Measurements from ENCODE around the gene OSBPL2.

OSBPL2 gene

DNA sequence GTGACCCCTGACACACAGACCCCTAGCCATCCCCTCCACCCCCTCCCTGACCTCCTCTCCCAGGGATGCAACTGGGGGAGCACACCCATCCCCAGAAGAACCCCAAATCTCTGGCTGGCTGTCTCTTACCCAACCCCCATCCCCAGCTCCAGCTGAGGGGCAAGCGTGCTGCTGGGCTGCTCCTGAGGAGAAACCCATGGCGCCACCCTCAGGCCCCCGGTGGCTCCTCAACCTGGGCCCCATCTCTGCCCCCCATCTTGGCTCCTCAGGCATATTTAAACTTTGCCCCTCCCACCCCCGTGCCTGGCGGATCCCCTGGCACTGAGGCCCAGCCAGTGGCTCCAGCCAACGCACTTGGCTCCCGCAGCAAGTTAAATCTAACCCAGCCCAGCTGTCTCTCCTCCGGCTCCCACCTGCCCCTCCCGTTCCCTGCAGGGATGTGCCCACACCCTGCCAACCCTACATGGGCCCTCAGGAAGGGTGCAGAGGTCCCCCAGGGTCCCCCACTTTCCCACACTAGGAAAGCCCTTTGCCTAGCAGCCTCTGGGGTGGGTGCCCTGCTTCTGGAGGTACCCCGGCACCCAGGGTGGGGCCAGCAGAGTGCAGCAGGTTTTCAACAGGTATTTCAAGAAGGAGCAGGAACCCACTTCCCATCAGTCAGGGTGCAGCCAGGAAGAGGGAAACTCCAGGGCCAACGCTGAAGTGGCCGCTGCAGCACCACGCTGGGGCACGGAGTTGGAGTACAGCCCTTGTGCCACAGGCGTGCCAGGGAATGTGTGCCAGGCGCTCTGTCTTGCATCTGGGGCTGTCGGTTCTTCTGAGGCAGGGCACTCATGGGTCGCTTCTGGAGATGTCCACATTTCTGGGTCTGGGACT, 5.3 kb upstream of the OSBPL2 start:
- Histone ChIP-seq H3K4me1 (ENCODE audit: insufficient read depth, low read length) (no peaks in the 10 kb centered on the region; the same call in 1 of the 2 replicates), H3K9ac (ENCODE audit: low read depth, low read length) (no peak overlapping the region), H3K36me3 (ENCODE audit: insufficient read depth, low read length) (no peaks in the 10 kb centered on the region), H3K9me3 (ENCODE audit: control insufficient read depth, insufficient read depth, low read length) (no peaks in the 10 kb centered on the region)

DNA sequence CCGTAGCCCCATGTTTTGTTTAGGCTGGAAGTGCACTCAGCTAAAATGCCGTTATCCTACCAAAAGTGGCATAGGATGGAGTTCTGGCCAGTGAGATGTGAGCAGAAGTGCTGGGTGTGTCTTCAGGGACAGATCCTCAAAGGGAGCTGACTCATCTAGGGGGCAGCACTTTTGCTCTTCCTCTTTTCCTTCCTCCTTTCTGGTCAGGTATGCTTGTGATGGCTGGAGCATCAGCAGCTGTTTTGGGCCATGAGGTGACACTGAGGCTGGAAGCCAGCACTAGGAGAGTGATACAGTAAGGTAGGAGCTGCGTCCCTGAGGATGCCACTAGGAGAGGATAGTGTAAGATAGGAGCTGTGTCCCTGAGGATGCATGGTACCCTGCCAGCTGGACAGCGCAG, 4.6 kb upstream of the OSBPL2 start:
- Histone ChIP-seq H3K9me3 (ENCODE audit: control insufficient read depth, insufficient read depth, low read length) (no peaks in the 10 kb centered on the region), H3K4me1 (ENCODE audit: insufficient read depth, low read length) (no peaks in the 10 kb centered on the region; the same call in 1 of the 2 replicates), H3K9ac (ENCODE audit: low read depth, low read length) (no peak overlapping the region), H3K36me3 (ENCODE audit: insufficient read depth, low read length) (no peaks in the 10 kb centered on the region)

DNA sequence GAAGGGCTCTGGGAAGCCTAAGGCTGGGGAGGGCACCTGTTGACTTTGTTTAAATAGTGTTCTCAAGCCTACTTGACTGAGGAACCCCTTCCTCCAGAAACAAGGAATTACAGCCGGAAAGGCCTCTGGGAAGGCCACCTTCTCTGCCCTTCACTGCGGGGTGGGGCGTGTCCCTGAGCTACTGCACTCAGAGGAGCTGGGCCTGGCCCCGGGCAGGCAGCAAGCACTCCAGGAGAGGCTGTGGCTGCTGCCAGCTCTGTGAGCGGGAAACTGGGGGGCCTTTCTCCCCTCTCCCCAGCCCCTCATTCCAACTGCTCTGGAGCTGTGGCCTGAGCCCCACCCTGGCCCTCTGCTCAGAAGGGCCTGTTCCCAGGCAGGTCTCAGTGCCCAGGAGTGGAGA, 4.0 kb upstream of the OSBPL2 start:
- Histone ChIP-seq H3K36me3 (ENCODE audit: insufficient read depth, low read length) (no peaks in the 10 kb centered on the region), H3K9ac (ENCODE audit: low read depth, low read length) (no peak overlapping the region), H3K4me1 (ENCODE audit: insufficient read depth, low read length) (no peaks in the 10 kb centered on the region; the same call in 1 of the 2 replicates), H3K9me3 (ENCODE audit: control insufficient read depth, insufficient read depth, low read length) (no peaks in the 10 kb centered on the region)

DNA sequence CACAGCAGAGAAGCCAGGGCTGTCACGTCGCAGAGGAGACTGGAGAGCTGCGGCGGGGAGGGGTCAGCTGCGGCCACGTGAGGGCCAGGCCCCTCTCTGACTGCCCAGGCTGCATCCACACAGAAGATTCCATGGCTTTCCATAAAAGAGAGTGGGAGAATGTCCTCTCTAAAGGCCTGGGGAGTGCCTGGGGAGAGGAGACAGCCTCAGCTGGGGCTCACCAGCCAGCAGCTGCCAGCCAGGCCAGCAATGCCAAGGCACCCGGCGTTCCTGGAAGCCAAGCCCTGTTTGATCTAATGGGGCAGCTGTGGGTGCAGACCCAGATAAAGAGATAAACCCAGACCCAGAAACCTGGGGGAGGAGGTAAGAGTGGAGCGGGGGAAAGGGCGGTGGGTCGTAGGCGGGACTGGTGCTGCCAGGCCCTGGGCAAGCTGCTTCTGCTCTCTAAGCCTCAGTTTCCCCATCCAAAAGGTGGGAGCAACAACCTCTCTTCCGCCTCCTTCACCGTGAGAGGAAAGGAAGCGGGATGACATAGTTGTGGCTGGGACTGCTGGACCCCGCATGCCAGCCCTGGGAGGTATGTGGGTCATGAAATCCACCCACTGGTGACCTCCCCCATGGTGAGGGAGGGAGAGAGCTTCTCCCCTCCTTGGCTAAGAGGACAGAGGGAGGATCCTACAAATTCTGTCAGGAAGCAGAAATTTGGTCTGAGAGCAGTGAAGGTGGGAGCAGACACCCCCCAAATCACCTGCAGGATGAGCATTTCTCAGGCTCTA, 3.1 kb upstream of the OSBPL2 start:
- H3K9me3 ChIP-seq (ENCODE audit: control insufficient read depth, insufficient read depth, low read length), result no peaks in the 10 kb centered on the region
- H3K4me1 ChIP-seq (ENCODE audit: insufficient read depth, low read length), result no peaks in the 10 kb centered on the region; the same call in 1 of the 2 replicates
- no peak overlapping the region for H3K9ac ChIP-seq (ENCODE audit: low read depth, low read length)
- H3K36me3 ChIP-seq (ENCODE audit: insufficient read depth, low read length), result no peaks in the 10 kb centered on the region

DNA sequence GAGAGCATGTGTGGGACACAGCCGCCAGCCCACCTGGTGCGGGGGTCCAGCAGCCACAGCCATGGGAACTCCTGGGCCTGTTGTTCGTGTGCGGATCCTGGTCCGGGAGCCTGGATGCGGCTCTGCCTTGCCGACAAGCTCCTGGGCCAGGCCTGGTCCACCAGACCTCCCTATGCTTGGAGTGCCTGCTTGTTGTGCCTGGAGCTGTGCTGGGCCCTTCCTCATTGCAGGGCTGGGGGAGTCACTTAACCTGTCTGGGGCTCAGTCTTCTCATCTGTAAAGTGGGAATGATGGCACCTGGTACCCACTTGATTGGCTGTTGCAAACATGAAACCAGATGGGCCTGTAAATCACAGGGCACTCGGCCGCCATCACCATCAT, 2.6 kb upstream of the OSBPL2 start:
- Histone ChIP-seq H3K9ac (ENCODE audit: low read depth, low read length) (no peak overlapping the region), H3K36me3 (ENCODE audit: insufficient read depth, low read length) (no peaks in the 10 kb centered on the region), H3K4me1 (ENCODE audit: insufficient read depth, low read length) (no peaks in the 10 kb centered on the region; the same call in 1 of the 2 replicates), H3K9me3 (ENCODE audit: control insufficient read depth, insufficient read depth, low read length) (no peaks in the 10 kb centered on the region)

DNA sequence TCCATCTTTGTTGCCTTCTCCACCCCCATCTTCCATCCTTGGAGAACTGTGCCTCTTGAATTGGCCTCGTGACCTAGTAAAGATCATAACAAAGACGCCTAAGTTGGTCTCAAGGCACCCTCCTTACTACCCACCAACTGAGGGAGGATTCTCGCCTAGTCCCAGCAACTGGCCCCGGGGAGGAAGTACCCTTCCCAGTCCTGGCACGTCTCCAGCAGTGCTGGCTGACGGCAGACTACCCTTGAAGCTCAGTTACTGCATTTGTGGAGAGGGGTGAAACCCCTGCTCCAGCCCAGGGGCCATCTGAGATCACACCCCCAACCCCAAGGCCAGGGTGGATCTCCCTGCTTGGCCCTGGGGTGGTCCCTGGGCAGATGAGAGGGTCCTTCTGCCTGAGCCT, 2.1 kb upstream of the OSBPL2 start:
- H3K36me3 ChIP-seq (ENCODE audit: insufficient read depth, low read length), result no peaks in the 10 kb centered on the region
- H3K9me3 ChIP-seq (ENCODE audit: control insufficient read depth, insufficient read depth, low read length), result no peaks in the 10 kb centered on the region
- H3K4me1 ChIP-seq (ENCODE audit: insufficient read depth, low read length), result no peaks in the 10 kb centered on the region; the same call in 1 of the 2 replicates
- no peak overlapping the region for H3K9ac ChIP-seq (ENCODE audit: low read depth, low read length)

DNA sequence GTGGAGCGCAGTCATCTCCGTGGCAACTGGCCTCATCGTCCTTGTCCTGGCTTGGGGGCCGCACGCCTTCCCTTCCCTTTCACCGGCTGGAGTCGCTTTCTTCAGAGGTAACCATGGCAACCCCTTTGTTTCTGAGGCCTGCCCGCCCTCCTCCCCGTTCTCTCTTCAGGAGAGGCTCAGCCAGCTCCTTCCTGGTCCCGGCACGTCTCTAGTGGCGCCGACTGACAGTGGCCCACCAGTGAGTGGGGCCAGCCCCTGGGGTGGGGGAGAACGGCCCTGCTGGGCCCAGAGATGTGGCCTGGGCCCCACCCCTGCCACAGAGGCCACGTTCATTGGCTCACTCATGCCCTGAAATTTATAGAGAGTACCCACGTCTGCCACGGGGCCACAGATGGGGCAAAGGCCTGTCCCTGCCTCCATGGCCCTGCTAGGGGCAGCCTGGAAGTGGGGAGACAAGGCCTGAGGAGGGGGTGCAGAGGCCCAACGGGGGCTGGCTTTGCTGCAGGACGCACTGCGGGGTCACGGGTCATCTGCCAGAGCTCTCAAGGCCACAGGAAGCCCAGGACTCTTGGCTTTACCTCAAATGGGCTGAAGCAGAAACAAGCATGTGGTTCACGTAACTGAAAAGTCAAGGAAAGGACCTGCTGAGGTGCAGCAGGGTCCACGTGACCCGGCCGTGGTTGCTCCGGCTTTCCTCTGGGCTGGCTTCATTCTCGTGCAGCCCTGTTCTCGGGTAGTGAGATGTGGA, 1.4 kb upstream of the OSBPL2 start:
- H3K4me1 ChIP-seq (ENCODE audit: insufficient read depth, low read length), result no peaks in the 10 kb centered on the region; the same call in 1 of the 2 replicates
- no peaks in the 10 kb centered on the region for H3K9me3 ChIP-seq (ENCODE audit: control insufficient read depth, insufficient read depth, low read length)
- H3K9ac ChIP-seq (ENCODE audit: low read depth, low read length), result no peak overlapping the region
- H3K36me3 ChIP-seq (ENCODE audit: insufficient read depth, low read length), result no peaks in the 10 kb centered on the region

DNA sequence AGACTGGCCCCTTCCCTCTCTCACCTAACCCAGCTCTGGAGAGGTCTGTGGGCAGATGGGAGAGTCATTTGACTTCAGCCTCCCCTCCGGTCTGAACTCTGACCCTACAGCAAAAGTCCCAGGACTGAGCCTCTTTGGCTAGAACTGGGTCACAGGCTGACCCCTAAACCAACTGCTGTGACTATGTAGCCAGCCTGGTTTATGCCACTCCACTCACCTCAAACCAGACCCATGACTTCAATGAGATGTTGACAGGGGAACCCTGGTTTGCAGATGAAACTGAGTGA, 864 bp upstream of the OSBPL2 start:
- Histone ChIP-seq H3K36me3 (ENCODE audit: insufficient read depth, low read length) (no peaks in the 10 kb centered on the region), H3K9me3 (ENCODE audit: control insufficient read depth, insufficient read depth, low read length) (no peaks in the 10 kb centered on the region), H3K9ac (ENCODE audit: low read depth, low read length) (peak overlapping the region; percentile 64; the same call in 1 of the 2 replicates), H3K4me1 (ENCODE audit: insufficient read depth, low read length) (no peaks in the 10 kb centered on the region; the same call in 1 of the 2 replicates)

DNA sequence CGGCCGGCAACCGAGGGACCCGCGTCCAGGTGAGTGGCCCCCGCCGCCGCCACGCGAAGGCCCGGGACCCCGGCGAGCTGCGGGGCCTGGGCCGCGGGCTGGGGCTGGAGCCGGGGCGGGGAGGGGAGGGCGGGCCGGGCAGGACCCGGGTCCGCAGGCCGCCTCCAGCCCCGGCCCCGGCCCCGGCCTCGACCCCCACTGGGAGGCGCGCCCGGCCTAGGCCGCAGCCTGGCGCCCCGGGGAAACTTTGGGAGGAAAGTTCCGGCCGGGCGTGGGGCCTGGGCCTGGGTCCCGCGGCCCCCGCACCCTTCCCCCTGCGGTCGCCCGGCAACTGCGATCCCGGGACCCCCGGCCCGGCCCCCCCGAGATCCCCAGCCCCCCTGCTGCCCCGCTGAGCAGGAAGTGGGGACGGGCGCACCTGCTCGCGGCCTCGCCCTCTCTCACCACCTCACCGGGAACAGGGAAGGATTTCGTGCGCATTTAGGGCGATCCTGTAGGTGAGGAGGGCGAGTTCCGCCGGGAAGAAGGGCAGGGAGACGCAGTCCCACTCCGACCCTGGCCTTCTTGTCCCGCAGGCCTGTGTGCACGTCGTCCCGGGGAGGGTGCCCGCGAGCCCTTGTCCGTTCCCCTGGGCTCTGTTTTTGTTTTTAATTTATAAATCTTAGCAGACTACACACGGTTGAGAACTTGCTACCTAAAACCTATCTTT, 402 bp downstream of the OSBPL2 start:
- H3K4me1 ChIP-seq (ENCODE audit: insufficient read depth, low read length), result no peaks in the 10 kb centered on the region; the same call in 1 of the 2 replicates
- H3K9ac ChIP-seq (ENCODE audit: low read depth, low read length), result peak overlapping the region; percentile 64
- H3K9me3 ChIP-seq (ENCODE audit: control insufficient read depth, insufficient read depth, low read length), result no peaks in the 10 kb centered on the region
- no peaks in the 10 kb centered on the region for H3K36me3 ChIP-seq (ENCODE audit: insufficient read depth, low read length)

DNA sequence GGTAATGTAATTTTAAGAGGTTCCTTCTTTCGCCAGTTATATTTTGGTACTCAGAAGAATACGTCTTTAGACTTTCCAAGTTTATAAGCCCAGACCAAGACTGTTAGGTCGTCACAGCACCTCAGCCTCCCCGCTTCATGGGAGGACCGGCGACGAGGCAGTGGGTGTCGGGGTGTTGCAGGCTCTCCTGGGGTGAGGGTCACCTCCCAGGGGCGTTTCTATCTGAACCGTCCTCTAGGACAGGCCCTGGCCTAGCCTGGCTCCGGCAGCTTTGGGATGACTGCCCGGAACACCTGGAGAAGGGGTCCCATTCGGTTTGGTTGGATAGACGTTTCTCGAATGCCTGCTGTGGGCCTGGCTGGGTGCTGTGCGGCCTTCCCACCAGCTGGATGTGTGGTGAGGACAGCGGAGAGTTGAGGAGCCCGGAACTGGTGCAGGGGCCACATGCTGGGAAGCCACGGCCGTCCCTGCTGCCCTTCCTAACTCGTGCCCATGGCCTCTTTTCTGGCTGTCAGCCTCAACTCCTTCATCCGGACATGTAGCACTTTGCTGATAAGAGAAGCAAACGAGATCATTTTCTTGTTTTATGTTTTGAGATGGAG, 1.1 kb downstream of the OSBPL2 start:
- H3K4me1 ChIP-seq (ENCODE audit: insufficient read depth, low read length), result no peaks in the 10 kb centered on the region; the same call in 1 of the 2 replicates

DNA sequence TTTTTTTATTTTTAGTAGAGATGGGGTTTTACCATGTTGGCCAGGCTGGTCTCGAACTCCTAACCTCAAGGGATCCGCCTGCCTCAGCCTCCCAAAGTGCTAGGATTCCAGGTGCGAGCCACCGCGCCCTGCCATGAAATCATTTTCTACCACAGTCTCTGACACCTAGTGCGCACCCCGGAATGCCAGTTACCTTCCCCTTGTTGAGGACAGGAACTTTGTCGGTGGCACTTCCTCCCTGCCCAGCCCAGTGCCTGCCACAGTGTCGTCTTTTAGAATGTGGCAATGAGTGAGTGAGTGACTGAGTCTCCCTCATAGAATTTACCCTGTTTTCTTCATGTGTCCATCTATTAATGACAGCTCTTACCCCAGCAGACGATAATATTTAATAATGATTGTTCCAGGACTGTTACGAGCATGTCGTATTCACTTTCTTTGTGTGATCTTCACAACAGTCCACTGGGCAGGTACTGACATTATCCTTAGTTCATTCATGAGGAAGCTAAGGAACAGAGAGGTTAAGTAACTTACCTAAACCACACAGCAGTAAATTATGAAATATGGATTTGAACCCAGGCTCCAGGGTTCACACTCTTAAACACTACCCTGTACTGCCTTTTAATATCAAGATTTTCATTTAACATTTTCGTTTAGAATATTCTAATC, 1.8 kb downstream of the OSBPL2 start:
- Histone ChIP-seq H3K4me1 (ENCODE audit: insufficient read depth, low read length) (no peaks in the 10 kb centered on the region; the same call in 1 of the 2 replicates), H3K9me3 (ENCODE audit: control insufficient read depth, insufficient read depth, low read length) (no peaks in the 10 kb centered on the region), H3K9ac (ENCODE audit: low read depth, low read length) (no peak overlapping the region), H3K36me3 (ENCODE audit: insufficient read depth, low read length) (no peaks in the 10 kb centered on the region)

More for the DNA sequence above, 1.1 kb downstream of the OSBPL2 start:
- no peaks in the 10 kb centered on the region for H3K9me3 ChIP-seq (ENCODE audit: control insufficient read depth, insufficient read depth, low read length)
- no peaks in the 10 kb centered on the region for H3K36me3 ChIP-seq (ENCODE audit: insufficient read depth, low read length)
- peak overlapping the region; percentile 64 for H3K9ac ChIP-seq (ENCODE audit: low read depth, low read length)

DNA sequence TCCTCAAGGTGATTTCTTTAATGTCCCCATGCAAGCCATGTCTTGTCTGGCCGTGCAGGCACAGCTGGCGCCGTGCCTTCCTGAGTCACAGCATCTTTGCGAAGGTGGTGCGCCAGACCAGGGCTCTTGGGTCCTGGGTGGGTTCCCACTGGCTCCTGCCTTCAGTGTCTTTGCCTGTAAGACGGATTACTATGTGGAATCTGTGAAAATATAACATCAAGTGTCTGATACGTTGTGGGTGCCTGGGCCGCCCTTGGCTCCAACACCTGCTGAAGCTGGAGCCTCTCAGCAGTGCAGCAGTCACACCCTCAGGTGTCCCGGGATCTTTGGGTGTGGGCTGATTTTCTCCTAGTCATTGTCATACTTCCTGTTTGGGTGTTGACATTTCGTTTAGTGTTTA, 3.2 kb downstream of the OSBPL2 start:
- no peaks in the 10 kb centered on the region for H3K9me3 ChIP-seq (ENCODE audit: control insufficient read depth, insufficient read depth, low read length)
- H3K4me1 ChIP-seq (ENCODE audit: insufficient read depth, low read length), result no peaks in the 10 kb centered on the region; the same call in 1 of the 2 replicates
- H3K36me3 ChIP-seq (ENCODE audit: insufficient read depth, low read length), result no peaks in the 10 kb centered on the region
- H3K9ac ChIP-seq (ENCODE audit: low read depth, low read length), result no peak overlapping the region

DNA sequence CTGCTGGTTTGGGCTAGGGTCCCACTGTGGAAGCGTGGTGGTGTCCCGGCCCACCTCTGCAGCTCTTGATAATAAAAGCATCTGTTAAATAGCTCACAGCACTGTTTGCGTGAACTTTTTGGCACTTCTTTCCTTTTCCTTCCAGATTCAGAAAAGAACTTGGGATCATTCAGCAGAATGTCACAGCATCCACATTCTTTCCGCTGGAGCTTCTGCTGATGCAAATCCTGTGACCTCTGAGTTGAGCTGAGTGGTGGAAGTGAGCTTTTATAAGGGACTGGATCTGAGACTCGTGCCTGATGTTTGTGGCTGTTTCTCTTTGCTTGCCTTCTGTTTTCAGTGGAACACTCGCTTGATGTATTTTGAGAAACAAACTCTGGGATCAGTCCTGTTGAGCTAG, 3.9 kb downstream of the OSBPL2 start:
- Histone ChIP-seq H3K4me1 (ENCODE audit: insufficient read depth, low read length) (no peaks in the 10 kb centered on the region; the same call in 1 of the 2 replicates), H3K36me3 (ENCODE audit: insufficient read depth, low read length) (no peaks in the 10 kb centered on the region), H3K9me3 (ENCODE audit: control insufficient read depth, insufficient read depth, low read length) (no peaks in the 10 kb centered on the region), H3K9ac (ENCODE audit: low read depth, low read length) (no peak overlapping the region)
